Nephron progenitor cell (in vitro differentiated cells): ENCODE measurements around the gene LRFN2.
A peak's percentile ranks its signal among the peaks of the same experiment; 100 is the strongest.

Experiments
- DNase-seq: peaks from one replicate; pipeline ENCODE4 v3.0.0; 2021
- H3K27ac Mint-ChIP-seq: 2 replicates; pipeline ENCODE4 v1.8.0; 2021; ENCODE audit warnings: mild to moderate bottlenecking, moderate library complexity, mixed read lengths
- H3K27me3 Mint-ChIP-seq: 2 replicates; pipeline ENCODE4 v1.8.0; 2021; ENCODE audit warnings: mild to moderate bottlenecking, low read depth, mixed read lengths; ENCODE audit not compliant: poor library complexity
- H3K36me3 Mint-ChIP-seq: 2 replicates; pipeline ENCODE4 v1.8.0; 2021; ENCODE audit warnings: low read depth, mixed read lengths
- H3K4me1 Mint-ChIP-seq: 2 replicates; pipeline ENCODE4 v1.8.0; 2021; ENCODE audit warnings: mixed read lengths
- H3K4me3 Mint-ChIP-seq: 2 replicates; pipeline ENCODE4 v1.8.0; 2021; ENCODE audit warnings: mild to moderate bottlenecking, moderate library complexity, mixed read lengths
- H3K9me3 Mint-ChIP-seq: 2 replicates; pipeline ENCODE4 v1.8.0; 2021; ENCODE audit warnings: mild to moderate bottlenecking, moderate library complexity, mixed read lengths
- CTCF ChIP-seq: fragments of 200-600 bp; sonication (generic); IDR thresholded peaks from 2 replicates; pipeline ENCODE4 v1.5.0; 2021; ENCODE audit warnings: antibody characterized with exemption

Gene LRFN2

GRCh38 chr6:40352006-40352405 is 235.2 kb downstream of the LRFN2 start:
- H3K9me3 Mint-ChIP-seq: no peaks in the 10 kb centered on the region
- peaks cover 3% of the 10 kb centered on the region for H3K27me3 Mint-ChIP-seq
- peaks cover 11% of the 10 kb centered on the region for H3K4me1 Mint-ChIP-seq
- TF ChIP-seq CTCF: no peak
- H3K36me3 Mint-ChIP-seq: no peaks in the 10 kb centered on the region
- H3K4me3 Mint-ChIP-seq: no peak overlapping the region
- H3K27ac Mint-ChIP-seq: no peak overlapping the region
- no peak for DNase-seq

- Mint-ChIP-seq H3K4me3 (no peak overlapping the region), H3K27me3 (peaks cover 6% of the 10 kb centered on the region), H3K36me3 (no peaks in the 10 kb centered on the region), H3K9me3 (no peaks in the 10 kb centered on the region), H3K27ac (no peak overlapping the region), H3K4me1 (peaks cover 24% of the 10 kb centered on the region)
- DNase-seq: no peak
- TF ChIP-seq CTCF: no peak
Observed at GRCh38 chr6:40350747-40351217, 236.4 kb downstream of the LRFN2 start.

GRCh38 chr6:40349901-40350746 is 237.0 kb downstream of the LRFN2 start:
- Mint-ChIP-seq H3K9me3 (no peaks in the 10 kb centered on the region), H3K4me3 (no peak overlapping the region), H3K27ac (no peak overlapping the region), H3K27me3 (peaks cover 6% of the 10 kb centered on the region), H3K4me1 (peaks cover 28% of the 10 kb centered on the region), H3K36me3 (no peaks in the 10 kb centered on the region)
- no peak for DNase-seq
- no peak for TF ChIP-seq CTCF

- peaks cover 34% of the 10 kb centered on the region for H3K4me1 Mint-ChIP-seq
- peak; percentile 36 for DNase-seq
- H3K27ac Mint-ChIP-seq: no peak overlapping the region
- H3K9me3 Mint-ChIP-seq: no peaks in the 10 kb centered on the region
- H3K4me3 Mint-ChIP-seq: no peak overlapping the region
- no peaks in the 10 kb centered on the region for H3K36me3 Mint-ChIP-seq
- H3K27me3 Mint-ChIP-seq: peaks cover 4% of the 10 kb centered on the region
- no peak for TF ChIP-seq CTCF
Observed at GRCh38 chr6:40349123-40349900, 237.9 kb downstream of the LRFN2 start.

- H3K9me3 Mint-ChIP-seq: no peaks in the 10 kb centered on the region
- H3K4me1 Mint-ChIP-seq: peaks cover 41% of the 10 kb centered on the region
- no peak for TF ChIP-seq CTCF
- no peaks in the 10 kb centered on the region for H3K36me3 Mint-ChIP-seq
- no peak overlapping the region for H3K4me3 Mint-ChIP-seq
- peaks cover 4% of the 10 kb centered on the region for H3K27me3 Mint-ChIP-seq
- H3K27ac Mint-ChIP-seq: no peak overlapping the region
- DNase-seq: no peak
Observed at GRCh38 chr6:40348591-40348990, 238.6 kb downstream of the LRFN2 start.
